ENCODE data around the gene TRAF2.

DNA sequence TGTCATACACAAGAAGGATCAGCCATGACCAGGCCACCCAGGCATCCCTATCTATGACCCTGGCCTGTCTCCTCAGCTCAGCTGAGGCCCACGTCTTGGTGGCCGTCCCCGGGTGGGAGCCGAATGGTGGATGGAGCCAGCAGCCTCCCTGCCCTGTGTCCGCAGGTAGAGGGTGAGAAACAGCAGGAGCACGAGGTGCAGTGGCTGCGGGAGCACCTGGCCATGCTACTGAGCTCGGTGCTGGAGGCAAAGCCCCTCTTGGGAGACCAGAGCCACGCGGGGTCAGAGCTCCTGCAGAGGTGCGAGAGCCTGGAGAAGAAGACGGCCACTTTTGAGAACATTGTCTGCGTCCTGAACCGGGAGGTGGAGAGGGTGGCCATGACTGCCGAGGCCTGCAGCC, 33.8 kb downstream of the TRAF2 start:
- TF ChIP-seq, protein P1, sequence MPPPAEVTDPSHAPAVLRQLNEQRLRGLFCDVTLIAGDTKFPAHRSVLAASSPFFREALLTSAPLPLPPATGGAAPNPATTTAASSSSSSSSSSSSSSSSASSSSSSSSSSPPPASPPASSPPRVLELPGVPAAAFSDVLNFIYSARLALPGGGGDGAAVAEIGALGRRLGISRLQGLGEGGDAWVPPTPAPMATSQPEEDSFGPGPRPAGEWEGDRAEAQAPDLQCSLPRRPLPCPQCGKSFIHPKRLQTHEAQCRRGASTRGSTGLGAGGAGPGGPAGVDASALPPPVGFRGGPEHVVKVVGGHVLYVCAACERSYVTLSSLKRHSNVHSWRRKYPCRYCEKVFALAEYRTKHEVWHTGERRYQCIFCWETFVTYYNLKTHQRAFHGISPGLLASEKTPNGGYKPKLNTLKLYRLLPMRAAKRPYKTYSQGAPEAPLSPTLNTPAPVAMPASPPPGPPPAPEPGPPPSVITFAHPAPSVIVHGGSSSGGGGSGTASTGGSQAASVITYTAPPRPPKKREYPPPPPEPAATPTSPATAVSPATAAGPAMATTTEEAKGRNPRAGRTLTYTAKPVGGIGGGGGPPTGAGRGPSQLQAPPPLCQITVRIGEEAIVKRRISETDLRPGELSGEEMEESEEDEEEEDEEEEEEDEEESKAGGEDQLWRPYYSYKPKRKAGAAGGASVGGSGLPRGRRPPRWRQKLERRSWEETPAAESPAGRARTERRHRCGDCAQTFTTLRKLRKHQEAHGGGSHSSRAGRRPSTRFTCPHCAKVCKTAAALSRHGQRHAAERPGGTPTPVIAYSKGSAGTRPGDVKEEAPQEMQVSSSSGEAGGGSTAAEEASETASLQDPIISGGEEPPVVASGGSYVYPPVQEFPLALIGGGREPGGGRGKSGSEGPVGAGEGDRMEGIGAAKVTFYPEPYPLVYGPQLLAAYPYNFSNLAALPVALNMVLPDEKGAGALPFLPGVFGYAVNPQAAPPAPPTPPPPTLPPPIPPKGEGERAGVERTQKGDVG (CRISPR knock-in tag; IDR thresholded peaks at IDR 0.05; ENCODE audit: borderline replicate concordance): no peak
- TF ChIP-seq SRF (IDR thresholded peaks at IDR 0.05; ENCODE audit: low read depth, low read length) (no peak), ZFY (CRISPR knock-in tag; IDR thresholded peaks at IDR 0.05) (no peak), ARNT (IDR thresholded peaks at IDR 0.05) (no peak), ZNF362 (CRISPR knock-in tag; IDR thresholded peaks at IDR 0.05; ENCODE audit: borderline replicate concordance) (no peak), KDM4B (CRISPR knock-in tag; IDR thresholded peaks at IDR 0.05) (no peak), TAF1 (CRISPR knock-in tag; IDR thresholded peaks at IDR 0.05) (no peak), HNF4G (IDR thresholded peaks at IDR 0.05; ENCODE audit: borderline replicate concordance, low read depth, low read length) (no peak), HNF4G (CRISPR knock-in tag; IDR thresholded peaks at IDR 0.05; ENCODE audit: borderline replicate concordance, low read depth) (no peak), FOXM1 (CRISPR knock-in tag; IDR thresholded peaks at IDR 0.05) (no peak), FOXK1 (CRISPR knock-in tag; IDR thresholded peaks at IDR 0.05; ENCODE audit: borderline replicate concordance, low read depth) (no peak)
- TF ChIP-seq, protein P2, sequence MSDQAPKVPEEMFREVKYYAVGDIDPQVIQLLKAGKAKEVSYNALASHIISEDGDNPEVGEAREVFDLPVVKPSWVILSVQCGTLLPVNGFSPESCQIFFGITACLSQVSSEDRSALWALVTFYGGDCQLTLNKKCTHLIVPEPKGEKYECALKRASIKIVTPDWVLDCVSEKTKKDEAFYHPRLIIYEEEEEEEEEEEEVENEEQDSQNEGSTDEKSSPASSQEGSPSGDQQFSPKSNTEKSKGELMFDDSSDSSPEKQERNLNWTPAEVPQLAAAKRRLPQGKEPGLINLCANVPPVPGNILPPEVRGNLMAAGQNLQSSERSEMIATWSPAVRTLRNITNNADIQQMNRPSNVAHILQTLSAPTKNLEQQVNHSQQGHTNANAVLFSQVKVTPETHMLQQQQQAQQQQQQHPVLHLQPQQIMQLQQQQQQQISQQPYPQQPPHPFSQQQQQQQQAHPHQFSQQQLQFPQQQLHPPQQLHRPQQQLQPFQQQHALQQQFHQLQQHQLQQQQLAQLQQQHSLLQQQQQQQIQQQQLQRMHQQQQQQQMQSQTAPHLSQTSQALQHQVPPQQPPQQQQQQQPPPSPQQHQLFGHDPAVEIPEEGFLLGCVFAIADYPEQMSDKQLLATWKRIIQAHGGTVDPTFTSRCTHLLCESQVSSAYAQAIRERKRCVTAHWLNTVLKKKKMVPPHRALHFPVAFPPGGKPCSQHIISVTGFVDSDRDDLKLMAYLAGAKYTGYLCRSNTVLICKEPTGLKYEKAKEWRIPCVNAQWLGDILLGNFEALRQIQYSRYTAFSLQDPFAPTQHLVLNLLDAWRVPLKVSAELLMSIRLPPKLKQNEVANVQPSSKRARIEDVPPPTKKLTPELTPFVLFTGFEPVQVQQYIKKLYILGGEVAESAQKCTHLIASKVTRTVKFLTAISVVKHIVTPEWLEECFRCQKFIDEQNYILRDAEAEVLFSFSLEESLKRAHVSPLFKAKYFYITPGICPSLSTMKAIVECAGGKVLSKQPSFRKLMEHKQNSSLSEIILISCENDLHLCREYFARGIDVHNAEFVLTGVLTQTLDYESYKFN (CRISPR knock-in tag; conservative IDR thresholded peaks at IDR 0.05): no peak
- TF ChIP-seq, protein P3, sequence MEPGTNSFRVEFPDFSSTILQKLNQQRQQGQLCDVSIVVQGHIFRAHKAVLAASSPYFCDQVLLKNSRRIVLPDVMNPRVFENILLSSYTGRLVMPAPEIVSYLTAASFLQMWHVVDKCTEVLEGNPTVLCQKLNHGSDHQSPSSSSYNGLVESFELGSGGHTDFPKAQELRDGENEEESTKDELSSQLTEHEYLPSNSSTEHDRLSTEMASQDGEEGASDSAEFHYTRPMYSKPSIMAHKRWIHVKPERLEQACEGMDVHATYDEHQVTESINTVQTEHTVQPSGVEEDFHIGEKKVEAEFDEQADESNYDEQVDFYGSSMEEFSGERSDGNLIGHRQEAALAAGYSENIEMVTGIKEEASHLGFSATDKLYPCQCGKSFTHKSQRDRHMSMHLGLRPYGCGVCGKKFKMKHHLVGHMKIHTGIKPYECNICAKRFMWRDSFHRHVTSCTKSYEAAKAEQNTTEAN (CRISPR knock-in tag; conservative IDR thresholded peaks at IDR 0.05): no peak
